Measurements from ENCODE around the gene PIK3R2. TPM values are rescaled to one million over a fixed set of nuclear protein-coding genes. Genes with fewer than 3 reads are reported as not detected.

Gene PIK3R2
- total RNA-seq, 1 donor from 2014 or later: 24.8 TPM

DNA sequence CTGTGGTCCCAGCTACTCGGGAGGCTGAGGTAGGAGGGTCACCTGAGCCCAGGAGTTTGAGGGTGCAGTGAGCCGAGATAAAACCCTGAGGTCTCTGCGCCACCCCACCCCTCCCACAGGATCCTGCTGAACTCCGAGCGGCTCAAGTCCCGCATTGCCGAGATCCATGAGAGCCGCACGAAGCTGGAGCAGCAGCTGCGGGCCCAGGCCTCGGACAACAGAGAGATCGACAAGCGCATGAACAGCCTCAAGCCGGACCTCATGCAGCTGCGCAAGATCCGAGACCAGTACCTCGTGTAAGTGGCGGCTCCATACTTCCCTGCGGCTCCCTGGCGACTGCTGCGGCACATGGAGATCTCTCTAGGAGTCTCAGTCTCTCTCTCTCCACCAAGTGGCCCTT, 14.0 kb downstream of the PIK3R2 start:
- peak in 1 of 2 donors; percentile 84 for DNase-seq (ENCODE audit: extremely low spot score in 2 of 2)
- TF ChIP-seq, protein P1, sequence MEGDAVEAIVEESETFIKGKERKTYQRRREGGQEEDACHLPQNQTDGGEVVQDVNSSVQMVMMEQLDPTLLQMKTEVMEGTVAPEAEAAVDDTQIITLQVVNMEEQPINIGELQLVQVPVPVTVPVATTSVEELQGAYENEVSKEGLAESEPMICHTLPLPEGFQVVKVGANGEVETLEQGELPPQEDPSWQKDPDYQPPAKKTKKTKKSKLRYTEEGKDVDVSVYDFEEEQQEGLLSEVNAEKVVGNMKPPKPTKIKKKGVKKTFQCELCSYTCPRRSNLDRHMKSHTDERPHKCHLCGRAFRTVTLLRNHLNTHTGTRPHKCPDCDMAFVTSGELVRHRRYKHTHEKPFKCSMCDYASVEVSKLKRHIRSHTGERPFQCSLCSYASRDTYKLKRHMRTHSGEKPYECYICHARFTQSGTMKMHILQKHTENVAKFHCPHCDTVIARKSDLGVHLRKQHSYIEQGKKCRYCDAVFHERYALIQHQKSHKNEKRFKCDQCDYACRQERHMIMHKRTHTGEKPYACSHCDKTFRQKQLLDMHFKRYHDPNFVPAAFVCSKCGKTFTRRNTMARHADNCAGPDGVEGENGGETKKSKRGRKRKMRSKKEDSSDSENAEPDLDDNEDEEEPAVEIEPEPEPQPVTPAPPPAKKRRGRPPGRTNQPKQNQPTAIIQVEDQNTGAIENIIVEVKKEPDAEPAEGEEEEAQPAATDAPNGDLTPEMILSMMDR (IDR thresholded peaks at IDR 0.05): no peak
- TF ChIP-seq POLR2AphosphoS5 (IDR thresholded peaks at IDR 0.05; ENCODE audit: insufficient read depth in 1 of 2, low read depth in 1 of 2): no peak
- no peak for TF ChIP-seq POLR2A (IDR thresholded peaks at IDR 0.05)
- Histone ChIP-seq H3K9me3 (no peaks in the 10 kb centered on the region), H3K4me1 (peaks cover 1% of the 10 kb centered on the region), H3K4me3 (no peak overlapping the region), H3K27ac (no peak overlapping the region), H3K36me3 (peaks cover 0 to 67% of the 10 kb centered on the region in 2 donors), H3K27me3 (no peaks in the 10 kb centered on the region)
- intact Hi-C loops (cut with DNase I): loop anchor here (5.0 kb wide), 1 partner anchor 55 kb away; no protein-coding TSS in a partner anchor

DNA sequence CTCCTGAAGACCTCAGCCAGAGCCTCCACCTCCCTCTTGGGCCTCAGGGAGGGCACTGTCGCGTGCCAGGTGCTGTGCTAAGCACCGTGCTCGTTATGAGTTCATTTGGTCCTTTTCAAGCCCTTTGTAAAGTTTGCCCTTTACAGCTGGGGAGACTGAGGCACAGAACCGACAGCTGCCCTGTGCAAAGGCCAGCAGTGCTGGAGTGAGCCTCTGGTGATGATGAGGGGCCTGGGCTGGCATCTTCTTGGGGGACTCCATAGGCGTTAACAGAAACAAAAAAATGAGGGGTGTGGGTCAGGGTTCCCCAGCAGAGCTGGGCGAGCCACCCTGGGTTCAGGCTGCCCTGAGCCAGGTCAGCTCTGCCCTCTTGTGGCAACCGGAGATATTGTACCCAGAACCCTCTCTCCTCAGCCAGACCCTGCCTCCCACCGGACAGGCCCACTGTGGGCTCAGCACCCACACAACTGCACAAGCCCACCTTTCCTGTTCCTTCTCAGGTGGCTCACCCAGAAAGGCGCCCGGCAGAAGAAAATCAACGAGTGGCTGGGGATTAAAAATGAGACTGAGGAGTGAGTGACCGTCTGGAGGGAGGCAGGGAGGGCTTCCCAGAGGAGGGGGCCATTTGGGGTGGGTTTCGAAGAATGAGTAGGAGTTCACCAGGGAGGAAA, 15.1 kb downstream of the PIK3R2 start:
- Histone ChIP-seq H3K4me1 (peaks cover 2% of the 10 kb centered on the region), H3K27ac (no peak overlapping the region), H3K36me3 (peaks cover 0 to 56% of the 10 kb centered on the region in 2 donors), H3K9me3 (no peaks in the 10 kb centered on the region), H3K4me3 (no peak overlapping the region), H3K27me3 (no peaks in the 10 kb centered on the region)
- TF ChIP-seq POLR2A (IDR thresholded peaks at IDR 0.05): no peak
- TF ChIP-seq, protein P1 (IDR thresholded peaks at IDR 0.05): peak; percentile 43 to 62 (median 50)
- intact Hi-C loops (cut with DNase I): loop anchor here (5.0 kb wide), 1 partner anchor 56 kb away; no protein-coding TSS in a partner anchor
- peak in 1 of 2 donors; percentile 67 for DNase-seq (ENCODE audit: extremely low spot score in 2 of 2)

DNA sequence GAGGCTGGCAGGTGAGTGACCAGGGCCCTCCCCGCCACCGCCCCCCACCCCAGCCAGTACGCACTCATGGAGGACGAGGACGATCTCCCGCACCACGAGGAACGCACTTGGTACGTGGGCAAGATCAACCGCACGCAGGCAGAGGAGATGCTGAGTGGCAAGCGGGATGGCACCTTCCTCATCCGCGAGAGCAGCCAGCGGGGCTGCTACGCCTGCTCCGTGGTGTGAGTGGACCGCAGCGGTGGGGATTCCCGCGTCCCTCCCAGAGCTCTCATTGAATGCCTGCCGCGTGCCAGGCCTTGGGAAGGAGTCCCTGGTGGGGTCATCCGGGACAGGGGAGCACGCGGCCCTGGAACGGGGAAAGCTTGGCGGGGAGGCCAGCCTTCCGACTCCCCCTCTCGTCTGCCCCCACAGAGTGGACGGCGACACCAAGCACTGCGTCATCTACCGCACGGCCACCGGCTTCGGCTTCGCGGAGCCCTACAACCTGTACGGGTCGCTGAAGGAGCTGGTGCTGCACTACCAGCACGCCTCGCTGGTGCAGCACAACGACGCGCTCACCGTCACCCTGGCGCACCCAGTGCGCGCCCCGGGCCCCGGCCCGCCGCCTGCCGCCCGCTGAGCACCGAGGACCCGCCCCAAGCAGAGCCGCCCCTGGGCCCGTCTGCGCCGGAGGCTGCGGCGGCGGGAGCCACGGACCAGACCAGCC, 15.9 kb downstream of the PIK3R2 start:
- intact Hi-C loops (cut with DNase I): loop anchor here (5.0 kb wide), 1 partner anchor 57 kb away; no protein-coding TSS in a partner anchor
- Histone ChIP-seq H3K9me3 (no peaks in the 10 kb centered on the region), H3K4me1 (peaks cover 5% of the 10 kb centered on the region), H3K36me3 (peaks cover 0 to 50% of the 10 kb centered on the region in 2 donors), H3K4me3 (no peak overlapping the region), H3K27me3 (no peaks in the 10 kb centered on the region), H3K27ac (no peak overlapping the region)
- DNase-seq (ENCODE audit: extremely low spot score in 2 of 2): peak in 1 of 2 donors; percentile 92
- no peak for TF ChIP-seq POLR2AphosphoS5 (IDR thresholded peaks at IDR 0.05; ENCODE audit: insufficient read depth in 1 of 2, low read depth in 1 of 2)
- TF ChIP-seq POLR2A (IDR thresholded peaks at IDR 0.05): no peak
- TF ChIP-seq, protein P1 (IDR thresholded peaks at IDR 0.05): no peak

DNA sequence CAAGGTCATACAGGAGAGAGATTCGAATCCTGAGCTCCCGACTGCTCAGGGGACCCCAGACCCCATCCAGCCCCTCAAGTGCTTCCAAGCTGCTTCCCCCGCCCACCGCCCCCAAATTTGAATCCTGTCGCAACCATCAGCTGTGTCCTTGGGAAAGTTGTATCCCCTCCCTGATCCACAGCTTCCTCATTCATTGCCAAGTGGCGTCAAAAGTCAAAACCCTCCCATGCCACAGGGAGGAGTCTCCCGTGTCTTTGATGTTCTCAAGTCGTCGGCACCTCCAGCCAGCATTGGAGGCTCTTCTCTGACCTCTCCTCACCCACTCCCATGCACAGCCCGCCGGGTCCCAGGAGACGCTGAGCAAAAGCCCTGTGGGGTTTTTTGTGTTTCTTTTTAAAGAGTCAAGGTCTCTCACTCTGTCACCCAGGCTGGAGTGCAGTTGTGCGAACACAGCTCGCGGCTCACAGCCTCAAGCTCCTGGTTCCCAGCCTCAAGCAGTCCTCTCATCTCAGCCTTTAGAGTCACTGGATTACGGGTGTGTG, 17.8 kb downstream of the PIK3R2 start:
- H3K4me3 ChIP-seq: no peak overlapping the region
- no peak overlapping the region for H3K27ac ChIP-seq

More for the DNA sequence above, 17.8 kb downstream of the PIK3R2 start:
- TF ChIP-seq, protein P1 (IDR thresholded peaks at IDR 0.05): no peak
- TF ChIP-seq POLR2AphosphoS5 (IDR thresholded peaks at IDR 0.05; ENCODE audit: insufficient read depth in 1 of 2, low read depth in 1 of 2): no peak
- peaks cover 0 to 35% of the 10 kb centered on the region in 2 donors for H3K36me3 ChIP-seq
- intact Hi-C loops (cut with DNase I): no loop called here
- peaks cover 16% of the 10 kb centered on the region for H3K4me1 ChIP-seq
- peak in 1 of 2 donors; percentile 88 for DNase-seq (ENCODE audit: extremely low spot score in 2 of 2)
- H3K9me3 ChIP-seq: no peaks in the 10 kb centered on the region
- no peaks in the 10 kb centered on the region for H3K27me3 ChIP-seq
